GM18951 (cell line): ENCODE measurements around the gene KIAA1217.

ENCODE experiments used
- POLR2A ChIP-seq: IDR thresholded peaks from 4 replicates; pipeline ENCODE4 v1.6.1; 2011; ENCODE audit warnings: mild to moderate bottlenecking; ENCODE audit not compliant: insufficient read length, insufficient read depth; ENCODE audit errors: extremely low read depth
- in situ Hi-C: fragments of 300-500 bp; cut with MboI; formaldehyde crosslinking; loops from one replicate; pipeline ENCODE4 v1.12.0; 2022; ENCODE audit warnings: low sequenced_read_pairs, mixed read lengths, inconsistent platforms; ENCODE audit not compliant: unreplicated experiment

KIAA1217 gene

GRCh38 chr10:24446739-24447138, 237.8 kb downstream of the KIAA1217 start:
- in situ Hi-C loops: no loop called here
- no peak for TF ChIP-seq POLR2A

- in situ Hi-C loops: no loop called here
- no peak for TF ChIP-seq POLR2A
Observed at GRCh38 chr10:24448351-24448999, 239.5 kb downstream of the KIAA1217 start.

- in situ Hi-C loops: no loop called here
- TF ChIP-seq POLR2A: no peak
Observed at GRCh38 chr10:24449321-24449740, 240.4 kb downstream of the KIAA1217 start.

- in situ Hi-C loops: no loop called here
- TF ChIP-seq POLR2A: no peak
Observed at GRCh38 chr10:24449769-24450310, 240.9 kb downstream of the KIAA1217 start.

GRCh38 chr10:24451325-24451820, 242.4 kb downstream of the KIAA1217 start:
- in situ Hi-C loops: no loop called here
- TF ChIP-seq POLR2A: no peak

- in situ Hi-C loops: no loop called here
- no peak for TF ChIP-seq POLR2A
Observed at GRCh38 chr10:24452030-24452429, 243.1 kb downstream of the KIAA1217 start.

- in situ Hi-C loops: no loop called here
- no peak for TF ChIP-seq POLR2A
Observed at GRCh38 chr10:24453404-24453830, 244.5 kb downstream of the KIAA1217 start.

GRCh38 chr10:24453973-24454372, 245.0 kb downstream of the KIAA1217 start:
- in situ Hi-C loops: no loop called here
- no peak for TF ChIP-seq POLR2A

- no peak for TF ChIP-seq POLR2A
- in situ Hi-C loops: no loop called here
Observed at GRCh38 chr10:24455447-24455846, 246.5 kb downstream of the KIAA1217 start.

GRCh38 chr10:24456322-24456721, 247.4 kb downstream of the KIAA1217 start:
- TF ChIP-seq POLR2A: no peak
- in situ Hi-C loops: no loop called here

GRCh38 chr10:24457661-24458318, 248.9 kb downstream of the KIAA1217 start:
- in situ Hi-C loops: no loop called here
- TF ChIP-seq POLR2A: no peak

- in situ Hi-C loops: no loop called here
- TF ChIP-seq POLR2A: no peak
Observed at GRCh38 chr10:24459836-24460235, 250.9 kb downstream of the KIAA1217 start.

- no peak for TF ChIP-seq POLR2A
- in situ Hi-C loops: no loop called here
Observed at GRCh38 chr10:24462291-24462813, 253.4 kb downstream of the KIAA1217 start.

GRCh38 chr10:24462889-24463552, 254.1 kb downstream of the KIAA1217 start:
- TF ChIP-seq POLR2A: no peak
- in situ Hi-C loops: no loop called here
